MG63 (cell line): ENCODE measurements around the gene ACACA. TPM values are rescaled to one million over a fixed set of nuclear protein-coding genes. Genes with fewer than 3 reads are reported as not detected.

Experiments
- DNase-seq: peaks from one replicate; pipeline ENCODE4 v3.0.0-alpha.2; 2020
- H3K27me3 ChIP-seq: fragments of 250-450 bp; sonication (Bioruptor Pico); 2 replicates; pipeline ENCODE4 v1.5.1; 2020; ENCODE audit warnings: mild to moderate bottlenecking, moderate library complexity
- H3K36me3 ChIP-seq: fragments of 250-450 bp; sonication (Bioruptor Pico); 2 replicates; pipeline ENCODE4 v1.5.1; 2020; ENCODE audit warnings: mild to moderate bottlenecking, moderate library complexity
- H3K4me3 ChIP-seq: fragments of 250-450 bp; sonication (Bioruptor Pico); 2 replicates; pipeline ENCODE4 v1.5.1; 2020; ENCODE audit warnings: mild to moderate bottlenecking, moderate library complexity
- H3K9me3 ChIP-seq: fragments of 250-450 bp; sonication (Bioruptor Pico); 2 replicates; pipeline ENCODE4 v1.5.1; 2020; ENCODE audit warnings: mild to moderate bottlenecking, moderate library complexity
- total RNA-seq: library from RNA; depleted of rRNA; stranded (reverse); fragments of >200 nt; shearing (Covaris generic); gene quantifications from 2 replicates; pipeline ENCODE4 v1.2.3, GENCODE V29; 2014; ENCODE audit warnings: low replicate concordance

The ACACA gene
- total RNA-seq, 1 experiment from 2014 or later = 53.7 TPM

DNA sequence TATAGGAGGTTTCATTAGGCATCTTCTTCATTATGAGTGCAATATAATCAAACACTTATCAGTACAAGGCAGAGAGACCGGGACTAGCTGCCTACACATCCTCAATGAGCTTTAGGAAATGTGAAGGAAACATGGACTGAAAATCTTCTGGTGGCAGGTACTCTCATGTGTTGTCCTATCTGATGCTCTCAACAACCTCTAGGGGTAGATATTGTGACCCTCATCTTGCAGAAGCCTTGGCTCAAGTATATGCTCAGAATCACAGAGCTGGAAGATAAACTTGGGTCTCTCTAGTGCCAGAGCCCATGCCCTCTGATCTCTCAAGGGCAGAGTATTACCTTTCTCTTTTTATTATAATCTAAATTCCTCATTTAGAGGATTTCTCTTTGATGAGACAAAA, 212.4 kb downstream of the ACACA start:
- H3K4me3 ChIP-seq = no peak overlapping the region
- peaks cover 41% of the 10 kb centered on the region for H3K36me3 ChIP-seq
- H3K27me3 ChIP-seq = no peaks in the 10 kb centered on the region
- DNase-seq = no peak
- H3K9me3 ChIP-seq = no peaks in the 10 kb centered on the region

DNA sequence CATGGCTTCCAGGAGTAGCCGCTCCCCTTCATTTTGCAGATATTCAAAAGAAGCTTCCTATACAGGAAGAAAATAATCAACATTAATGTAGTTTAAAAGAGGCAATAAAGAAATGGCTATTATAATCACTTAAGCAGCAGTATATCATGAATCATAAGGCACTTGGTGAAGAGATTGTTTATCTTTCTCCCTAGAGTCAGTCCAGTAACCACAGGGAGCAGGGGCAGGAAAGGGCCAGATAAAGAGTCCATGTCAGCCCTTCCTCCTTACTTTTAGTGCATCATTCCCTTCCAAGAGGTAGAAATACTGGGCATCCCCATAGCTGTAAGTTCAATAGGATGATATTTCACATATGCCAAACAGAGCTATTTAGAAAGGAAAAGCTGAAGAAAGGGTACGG, 215.4 kb downstream of the ACACA start:
- Histone ChIP-seq H3K27me3 (no peaks in the 10 kb centered on the region), H3K9me3 (no peaks in the 10 kb centered on the region), H3K4me3 (no peak overlapping the region), H3K36me3 (peaks cover 64% of the 10 kb centered on the region)
- peak; percentile 42 for DNase-seq

DNA sequence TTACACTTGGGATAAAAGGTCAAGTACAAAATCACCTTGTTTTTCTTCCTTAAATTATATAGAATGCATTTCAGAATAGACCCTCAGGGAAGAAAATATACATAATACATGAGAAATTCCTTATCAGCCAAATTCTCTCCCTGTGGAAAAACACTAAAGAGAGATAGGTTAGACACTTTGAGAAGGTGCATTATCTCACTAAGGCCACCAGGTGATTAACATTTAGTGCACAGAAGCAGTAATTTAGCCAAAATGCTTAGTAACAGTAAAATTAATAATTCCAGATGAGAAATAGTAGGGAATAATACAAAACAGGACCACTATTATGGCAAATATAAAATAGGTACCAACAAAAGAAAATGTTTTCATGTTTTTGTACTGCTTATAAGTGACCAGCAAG, 216.1 kb downstream of the ACACA start:
- Histone ChIP-seq H3K27me3 (no peaks in the 10 kb centered on the region), H3K9me3 (no peaks in the 10 kb centered on the region), H3K4me3 (no peak overlapping the region), H3K36me3 (peaks cover 71% of the 10 kb centered on the region)
- no peak for DNase-seq

DNA sequence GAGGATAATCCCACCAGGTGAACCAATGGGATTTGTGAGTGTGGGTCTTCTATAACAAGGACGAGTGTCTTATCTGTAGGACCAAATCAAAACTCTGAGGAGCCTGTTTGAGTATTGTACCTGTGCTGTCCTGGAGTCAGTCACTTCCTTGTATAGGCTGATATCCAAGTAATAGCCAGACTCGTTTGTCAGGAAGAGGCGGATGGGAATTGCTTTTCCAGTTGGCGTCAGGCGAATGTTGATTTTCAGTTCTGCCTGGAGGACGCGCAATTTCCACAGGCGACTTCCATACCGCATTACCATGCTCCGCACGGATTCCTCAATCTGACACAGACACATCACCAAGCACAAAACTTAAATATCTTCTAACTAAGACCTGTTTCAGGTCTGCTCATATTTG, 218.5 kb downstream of the ACACA start:
- H3K9me3 ChIP-seq = no peaks in the 10 kb centered on the region
- H3K36me3 ChIP-seq = peaks cover 64% of the 10 kb centered on the region
- no peak overlapping the region for H3K4me3 ChIP-seq
- DNase-seq = no peak
- no peaks in the 10 kb centered on the region for H3K27me3 ChIP-seq

DNA sequence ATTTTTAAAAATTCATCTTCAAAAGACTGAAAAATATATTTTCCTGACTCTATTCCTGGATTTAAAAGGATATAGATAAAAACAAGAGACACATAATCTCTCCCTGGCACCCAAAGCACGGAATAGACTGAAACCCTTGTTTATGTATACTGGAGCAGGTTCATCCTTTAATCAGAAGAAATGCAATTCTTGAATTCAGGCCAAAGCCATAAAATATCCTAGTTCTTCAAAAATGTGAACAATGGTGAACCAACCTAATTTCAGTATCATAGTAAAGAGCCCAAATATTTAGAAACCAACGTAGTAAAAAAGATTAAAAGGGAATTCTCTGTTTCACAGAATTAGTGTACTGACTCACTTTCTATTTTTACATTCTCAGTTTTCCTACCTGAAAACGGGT, 219.4 kb downstream of the ACACA start:
- H3K36me3 ChIP-seq = peaks cover 71% of the 10 kb centered on the region
- no peaks in the 10 kb centered on the region for H3K27me3 ChIP-seq
- no peak for DNase-seq
- H3K4me3 ChIP-seq = no peak overlapping the region
- H3K9me3 ChIP-seq = no peaks in the 10 kb centered on the region

DNA sequence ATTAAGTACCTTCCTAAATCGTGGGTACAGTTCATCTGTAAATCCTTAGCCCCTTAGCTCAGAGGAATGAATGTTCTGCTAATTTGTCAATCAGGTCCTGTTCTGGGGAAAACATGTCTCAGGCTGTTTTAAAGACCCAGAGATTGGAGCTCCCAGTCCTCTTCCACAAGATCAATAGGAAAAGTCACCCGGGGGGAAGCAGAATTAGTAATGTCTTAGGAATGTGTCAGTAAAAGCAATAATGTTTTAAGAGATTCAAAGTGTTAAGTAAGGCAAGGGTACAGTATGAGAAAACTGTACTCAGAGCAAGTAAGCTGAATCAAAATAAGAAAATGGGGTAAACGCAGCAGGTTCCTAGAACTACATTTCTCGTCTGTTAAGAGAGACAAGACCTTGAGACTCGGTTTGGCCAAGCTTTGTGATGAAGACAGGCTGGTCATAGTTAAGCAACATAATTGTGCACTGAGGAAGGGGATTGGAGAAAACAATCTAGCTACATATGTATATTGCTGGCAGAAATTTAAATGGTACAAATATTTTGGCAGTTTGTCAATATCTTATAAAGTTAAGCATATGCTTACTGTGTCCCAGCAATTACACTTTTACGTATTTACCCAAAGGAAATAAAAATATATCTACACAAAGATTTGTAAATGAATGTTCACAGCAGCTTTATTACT, 223.7 kb downstream of the ACACA start:
- no peak for DNase-seq
- Histone ChIP-seq H3K4me3 (no peak overlapping the region), H3K9me3 (no peaks in the 10 kb centered on the region), H3K36me3 (peaks cover 64% of the 10 kb centered on the region), H3K27me3 (no peaks in the 10 kb centered on the region)

DNA sequence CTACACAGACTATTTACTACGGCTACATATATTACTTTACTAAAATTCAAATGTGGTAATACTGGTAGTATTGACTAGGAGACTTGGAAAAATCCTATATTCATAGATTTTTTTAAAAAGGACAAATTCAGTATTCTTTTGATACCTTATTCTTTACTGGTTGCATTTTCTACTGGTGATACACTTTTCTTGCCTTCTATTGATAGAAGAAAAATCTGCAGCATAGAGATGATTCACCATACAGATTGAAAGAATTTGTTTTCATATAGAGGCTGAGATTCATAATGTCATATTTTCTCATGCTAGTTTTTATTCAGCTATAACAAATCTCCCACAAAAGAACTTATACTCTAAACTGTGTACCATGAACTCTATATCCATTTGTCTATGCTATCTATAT, 226.3 kb downstream of the ACACA start:
- Histone ChIP-seq H3K4me3 (no peak overlapping the region), H3K36me3 (peaks cover 67% of the 10 kb centered on the region), H3K9me3 (no peaks in the 10 kb centered on the region), H3K27me3 (no peaks in the 10 kb centered on the region)
- no peak for DNase-seq

DNA sequence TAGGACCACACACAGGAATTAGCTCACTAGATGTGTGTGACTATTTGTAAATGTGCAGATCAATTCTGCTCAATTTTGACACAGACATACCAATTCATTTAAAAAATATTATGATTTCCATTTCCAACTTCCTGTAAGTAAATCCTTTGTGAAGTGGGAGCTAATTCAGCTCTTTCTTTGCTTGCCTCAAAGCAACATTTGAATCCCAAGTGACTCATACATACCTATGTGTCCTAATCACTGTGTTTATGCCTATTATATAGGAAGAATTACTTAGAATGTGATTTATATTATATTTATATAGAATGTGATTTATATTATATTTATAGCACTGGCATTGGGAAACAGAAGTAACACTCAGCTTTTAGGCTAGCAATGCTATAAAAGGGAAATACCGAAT, 226.7 kb downstream of the ACACA start:
- peaks cover 72% of the 10 kb centered on the region for H3K36me3 ChIP-seq
- no peak for DNase-seq
- H3K27me3 ChIP-seq = no peaks in the 10 kb centered on the region
- no peak overlapping the region for H3K4me3 ChIP-seq
- no peaks in the 10 kb centered on the region for H3K9me3 ChIP-seq

DNA sequence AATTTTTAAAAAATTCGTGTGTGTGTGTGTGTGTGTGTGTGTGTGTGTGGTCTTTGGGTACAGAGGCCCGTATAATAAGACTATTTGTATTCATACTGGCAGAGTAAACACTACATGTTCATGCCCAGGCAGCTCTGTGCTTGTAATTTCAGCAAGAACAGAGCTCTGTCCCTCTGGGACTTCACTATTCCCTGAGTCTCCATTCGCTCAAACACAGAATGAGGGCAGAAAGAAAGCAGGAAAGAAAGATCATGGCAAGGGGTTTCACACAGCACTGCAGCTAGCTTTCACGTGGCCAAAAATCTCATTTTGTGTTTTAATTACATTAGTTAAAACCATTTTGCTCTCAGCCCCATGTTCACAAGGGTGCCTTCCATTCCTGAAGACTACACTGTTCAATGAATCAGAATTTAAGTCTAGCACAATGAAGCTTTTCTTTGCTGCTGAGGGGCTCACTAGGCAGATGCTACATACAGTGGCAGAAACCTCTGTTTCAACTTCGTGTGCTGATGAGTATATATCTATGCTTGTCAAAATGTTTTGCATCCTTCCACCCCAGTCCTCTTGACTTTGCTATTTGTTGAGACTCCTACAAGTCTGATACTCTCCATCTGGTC, 229.3 kb downstream of the ACACA start:
- Histone ChIP-seq H3K9me3 (no peaks in the 10 kb centered on the region), H3K36me3 (peaks cover 76% of the 10 kb centered on the region), H3K4me3 (no peak overlapping the region), H3K27me3 (no peaks in the 10 kb centered on the region)
- no peak for DNase-seq

DNA sequence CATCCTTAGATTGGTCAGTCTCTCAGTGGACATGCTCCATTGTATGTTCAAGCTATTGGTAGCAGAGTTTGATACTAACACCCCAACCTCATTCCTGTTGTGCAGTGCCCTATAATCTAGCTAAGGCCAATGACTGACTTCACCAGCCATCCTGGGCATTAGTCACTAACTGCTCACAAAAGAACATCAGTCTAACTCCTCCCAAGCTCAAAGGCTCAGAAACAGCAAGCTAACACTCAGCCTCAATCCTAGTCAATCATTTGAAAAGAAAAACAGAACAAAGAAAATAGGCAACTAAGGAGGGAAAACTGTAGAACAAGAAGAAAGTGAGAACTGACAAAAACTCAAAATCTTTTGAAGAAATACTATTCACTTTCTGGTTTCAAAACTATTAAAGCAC, 229.9 kb downstream of the ACACA start:
- DNase-seq = peak; percentile 39
- H3K36me3 ChIP-seq = peaks cover 83% of the 10 kb centered on the region
- no peaks in the 10 kb centered on the region for H3K27me3 ChIP-seq
- no peaks in the 10 kb centered on the region for H3K9me3 ChIP-seq
- H3K4me3 ChIP-seq = no peak overlapping the region

DNA sequence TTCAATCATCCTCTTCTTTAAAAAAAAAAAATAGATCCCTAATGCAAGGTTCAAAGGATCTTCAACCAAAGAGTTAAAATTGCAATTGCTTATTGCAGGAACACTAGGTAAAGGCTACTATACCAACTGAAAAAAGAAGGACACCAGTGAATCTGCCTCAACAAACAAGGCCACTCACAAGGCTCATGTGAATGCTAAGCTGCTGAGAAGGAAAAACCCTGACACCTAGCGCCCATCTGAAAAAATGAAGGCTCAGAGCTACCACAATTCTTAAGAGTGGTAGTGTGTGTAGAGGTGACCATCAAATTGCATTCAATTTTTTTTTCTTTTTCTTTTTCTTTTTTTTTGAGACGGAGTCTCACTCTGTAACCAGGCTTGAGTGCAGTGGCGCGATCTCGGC, 232.4 kb downstream of the ACACA start:
- no peaks in the 10 kb centered on the region for H3K9me3 ChIP-seq
- H3K4me3 ChIP-seq = no peak overlapping the region
- DNase-seq = no peak
- H3K36me3 ChIP-seq = peaks cover 82% of the 10 kb centered on the region
- H3K27me3 ChIP-seq = no peaks in the 10 kb centered on the region

DNA sequence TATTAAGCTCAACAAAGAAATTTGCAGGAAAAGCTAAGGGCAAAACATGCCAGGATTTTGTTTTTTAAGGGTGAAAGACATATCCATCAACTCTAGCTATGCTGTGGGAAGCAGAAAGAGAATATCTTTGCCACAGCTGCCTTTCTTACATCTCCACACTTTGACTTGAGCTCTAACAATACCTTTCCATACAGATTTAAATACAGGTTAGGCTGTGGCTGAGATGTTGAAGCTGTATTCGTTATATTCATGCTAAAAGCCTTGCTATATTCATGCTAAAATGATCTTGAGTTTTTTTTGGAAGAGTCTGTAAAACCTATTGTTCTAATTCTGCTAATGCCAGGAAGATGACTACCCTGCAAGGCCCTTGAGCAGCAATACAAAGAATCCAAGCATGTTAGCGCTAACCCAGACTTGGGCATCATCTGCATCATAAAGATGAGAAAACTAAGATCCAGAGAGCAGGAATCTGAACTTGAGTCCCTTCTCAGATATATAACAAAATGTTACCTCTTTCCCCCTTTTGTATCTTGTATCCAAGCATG, 235.7 kb downstream of the ACACA start:
- DNase-seq = no peak
- H3K27me3 ChIP-seq = no peaks in the 10 kb centered on the region
- H3K4me3 ChIP-seq = no peak overlapping the region
- no peaks in the 10 kb centered on the region for H3K9me3 ChIP-seq
- H3K36me3 ChIP-seq = peaks cover 62% of the 10 kb centered on the region

DNA sequence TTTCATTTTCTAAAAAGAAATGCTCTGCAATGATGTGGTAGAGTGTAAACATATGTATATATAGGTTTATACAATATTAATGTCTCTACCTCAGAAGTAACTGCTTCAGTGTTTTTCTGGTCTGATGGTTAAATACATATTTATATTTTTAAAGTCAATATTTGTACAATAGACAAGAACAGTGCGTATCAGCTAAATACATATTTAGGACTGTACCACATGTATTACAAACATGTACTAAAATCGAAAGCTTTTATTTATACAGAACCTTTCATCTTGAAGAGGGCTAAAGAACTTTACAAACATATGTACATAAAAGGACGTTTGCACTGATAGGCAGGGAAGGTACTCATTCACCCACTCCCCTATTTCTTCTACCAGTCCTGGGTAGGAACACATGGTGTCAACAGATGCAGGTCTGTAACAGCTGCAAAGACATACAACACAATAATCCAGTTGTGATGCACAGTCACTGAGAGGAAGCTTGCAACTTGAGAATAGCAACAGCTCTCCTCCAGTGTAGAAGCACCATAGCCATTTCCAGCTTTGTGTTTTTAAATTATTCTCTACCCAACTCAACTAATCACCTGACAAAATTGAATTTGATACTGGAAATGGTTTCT, 237.8 kb downstream of the ACACA start:
- H3K4me3 ChIP-seq = no peak overlapping the region
- no peak for DNase-seq
- no peaks in the 10 kb centered on the region for H3K9me3 ChIP-seq
- H3K27me3 ChIP-seq = no peaks in the 10 kb centered on the region
- H3K36me3 ChIP-seq = peaks cover 45% of the 10 kb centered on the region

DNA sequence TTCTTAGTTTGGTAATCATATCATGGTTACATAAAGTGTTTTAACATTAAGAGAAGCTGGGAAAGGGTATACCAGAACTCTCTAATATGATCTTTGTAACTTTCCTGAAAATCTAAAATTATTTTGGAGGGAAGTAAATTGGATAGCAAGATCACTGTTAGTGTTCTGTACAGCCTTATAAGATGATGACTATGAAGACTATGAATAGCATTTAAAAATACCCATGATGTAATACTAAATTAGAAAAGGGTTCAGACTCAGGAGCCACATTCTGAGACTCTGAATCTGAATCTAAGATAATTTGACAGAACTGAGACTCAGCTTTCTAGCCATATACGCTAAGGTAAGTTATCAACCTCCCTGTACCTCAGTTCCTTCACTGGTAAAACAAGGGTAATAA, 238.9 kb downstream of the ACACA start:
- Histone ChIP-seq H3K4me3 (no peak overlapping the region), H3K27me3 (no peaks in the 10 kb centered on the region), H3K9me3 (no peaks in the 10 kb centered on the region), H3K36me3 (peaks cover 38% of the 10 kb centered on the region)
- no peak for DNase-seq

DNA sequence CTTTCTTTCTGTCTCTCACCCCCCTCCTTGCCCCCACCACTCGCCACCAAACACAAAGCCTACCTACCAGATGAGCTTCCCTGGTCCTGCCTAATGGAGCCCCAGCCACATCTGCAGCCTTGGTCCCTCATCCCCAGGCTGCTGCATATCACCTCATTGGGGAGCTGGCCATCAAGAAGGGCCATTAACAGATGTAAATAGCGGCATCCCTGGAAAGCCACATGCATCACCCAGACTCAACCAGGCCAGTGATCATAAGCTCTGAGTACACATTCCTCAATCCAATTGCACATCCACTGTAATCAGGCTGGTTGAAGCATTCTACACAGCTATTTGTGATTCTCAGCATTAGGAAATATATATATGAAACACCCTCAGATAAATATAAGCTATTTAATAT, 242.6 kb downstream of the ACACA start:
- no peak for DNase-seq
- H3K9me3 ChIP-seq = no peaks in the 10 kb centered on the region

DNA sequence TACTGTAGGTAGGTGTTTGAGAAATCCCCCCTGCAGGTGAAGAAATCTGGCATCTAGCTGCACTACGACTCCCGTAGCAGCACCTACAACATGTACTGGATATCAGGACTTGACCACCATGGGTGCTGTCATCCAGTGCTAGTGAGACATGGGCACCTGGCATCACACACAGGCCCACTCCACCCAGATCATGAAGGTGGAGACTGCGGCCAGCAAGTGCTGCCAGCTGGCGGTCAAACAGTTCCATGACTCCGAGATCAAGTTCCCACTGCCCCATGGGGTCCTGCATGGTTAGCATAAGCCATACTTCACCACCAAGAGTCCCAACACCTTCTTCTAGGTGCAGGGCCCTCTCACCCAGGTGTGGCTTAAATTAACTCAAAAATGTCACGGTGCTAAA, 243.8 kb downstream of the ACACA start:
- Histone ChIP-seq H3K9me3 (no peaks in the 10 kb centered on the region), H3K36me3 (peaks cover 54% of the 10 kb centered on the region), H3K27me3 (no peaks in the 10 kb centered on the region), H3K4me3 (no peak overlapping the region)
- DNase-seq = no peak

More for the DNA sequence above, 242.6 kb downstream of the ACACA start:
- Histone ChIP-seq H3K36me3 (peaks cover 46% of the 10 kb centered on the region), H3K27me3 (no peaks in the 10 kb centered on the region), H3K4me3 (no peak overlapping the region)

DNA sequence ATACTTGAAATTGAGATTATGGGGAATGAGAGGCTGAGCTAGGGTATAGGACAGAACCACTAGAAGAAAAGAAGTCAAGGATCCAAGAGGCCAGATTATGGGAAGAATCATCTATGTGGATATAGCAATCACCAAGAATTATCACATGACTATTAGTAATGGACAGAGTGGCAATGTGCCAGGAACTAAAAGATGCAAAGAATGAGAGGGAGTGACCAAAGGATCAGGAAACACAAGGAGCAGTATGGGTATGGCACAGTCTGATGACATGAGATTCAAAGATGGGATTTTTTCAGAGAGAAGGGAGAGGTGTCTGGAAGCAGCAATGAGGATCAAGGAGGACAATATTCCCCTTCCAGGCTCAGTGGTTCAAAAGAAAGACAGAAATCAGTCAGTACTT, 245.7 kb downstream of the ACACA start:
- DNase-seq = no peak
- H3K27me3 ChIP-seq = no peaks in the 10 kb centered on the region
- H3K4me3 ChIP-seq = no peak overlapping the region
- no peaks in the 10 kb centered on the region for H3K9me3 ChIP-seq
- H3K36me3 ChIP-seq = peaks cover 47% of the 10 kb centered on the region

DNA sequence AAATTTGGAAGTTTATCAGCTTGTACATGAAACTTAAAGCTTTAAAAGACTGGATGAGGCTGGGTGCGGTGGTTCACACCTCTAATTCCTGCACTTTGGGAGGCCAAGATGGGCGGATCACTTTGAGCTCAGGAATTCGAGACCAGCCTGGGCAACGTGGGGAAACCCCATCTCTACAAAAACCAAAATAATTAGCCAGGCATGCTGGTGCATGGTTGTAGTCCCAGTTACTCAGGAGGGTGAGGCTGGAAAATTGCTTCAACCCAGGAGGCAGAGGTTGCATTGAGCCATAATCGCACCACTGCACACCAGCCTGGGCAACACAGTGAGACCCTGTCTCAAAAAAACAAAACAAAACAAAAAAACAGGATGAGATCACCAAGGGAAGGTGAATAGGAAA, 248.3 kb downstream of the ACACA start:
- no peak overlapping the region for H3K4me3 ChIP-seq
- H3K9me3 ChIP-seq = no peaks in the 10 kb centered on the region
- H3K27me3 ChIP-seq = no peaks in the 10 kb centered on the region
- no peak for DNase-seq
- H3K36me3 ChIP-seq = peaks cover 51% of the 10 kb centered on the region
